HG02763 (cell line): ENCODE results near the gene RHBDL1.
A peak's percentile ranks its signal among the peaks of the same experiment; 100 is the strongest.

Source experiments
- ATAC-seq: cut with Tn5 transposase; IDR thresholded peaks from one replicate; pipeline ENCODE4 v1.9.1; 2021; ENCODE audit warnings: mild to moderate bottlenecking, moderate library complexity; ENCODE audit not compliant: unreplicated experiment

RHBDL1 gene

DNA sequence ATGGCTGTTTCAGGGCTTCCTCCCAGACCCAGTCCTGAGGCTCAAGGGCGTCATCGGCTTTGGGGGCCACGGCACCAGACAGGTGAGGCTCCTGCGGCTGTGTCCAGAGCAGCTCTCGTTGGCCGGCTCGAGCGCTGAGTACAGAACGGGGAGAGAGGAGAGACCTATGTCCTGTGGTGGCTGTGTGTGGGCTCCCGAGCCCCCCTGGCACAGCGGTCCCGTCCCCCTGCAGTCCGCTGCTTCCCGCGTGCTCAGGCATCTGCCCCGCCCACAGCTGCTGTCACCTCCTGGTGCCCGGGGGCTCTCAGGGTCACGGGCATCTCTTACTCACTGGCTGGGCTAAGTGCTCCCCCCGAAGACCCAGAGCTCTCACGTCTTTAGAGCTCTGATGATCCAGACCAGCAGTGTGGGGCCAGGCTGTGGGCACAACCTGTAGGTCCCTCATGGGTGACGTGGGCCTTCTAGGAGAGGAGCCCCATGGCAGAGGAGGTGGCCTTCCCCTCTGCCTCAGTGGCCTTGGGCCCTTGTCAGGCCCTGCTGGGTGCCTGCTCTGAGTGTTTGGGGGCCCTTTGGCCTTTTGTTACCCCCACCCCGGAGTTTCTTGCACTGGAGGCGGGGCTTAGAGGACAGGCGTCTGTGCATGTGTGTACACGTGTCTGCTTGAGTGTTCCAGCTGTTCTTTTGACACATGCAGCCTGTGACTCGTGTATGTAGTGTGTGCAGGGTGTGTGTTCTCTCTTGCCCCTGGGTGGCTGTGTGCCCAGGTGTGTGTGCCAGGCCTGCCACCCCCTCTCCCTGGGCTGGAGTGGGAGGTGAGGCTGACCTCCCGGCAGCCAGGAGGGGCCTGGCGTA lies 22.8 kb upstream of the RHBDL1 start:
- ATAC-seq: no peak

DNA sequence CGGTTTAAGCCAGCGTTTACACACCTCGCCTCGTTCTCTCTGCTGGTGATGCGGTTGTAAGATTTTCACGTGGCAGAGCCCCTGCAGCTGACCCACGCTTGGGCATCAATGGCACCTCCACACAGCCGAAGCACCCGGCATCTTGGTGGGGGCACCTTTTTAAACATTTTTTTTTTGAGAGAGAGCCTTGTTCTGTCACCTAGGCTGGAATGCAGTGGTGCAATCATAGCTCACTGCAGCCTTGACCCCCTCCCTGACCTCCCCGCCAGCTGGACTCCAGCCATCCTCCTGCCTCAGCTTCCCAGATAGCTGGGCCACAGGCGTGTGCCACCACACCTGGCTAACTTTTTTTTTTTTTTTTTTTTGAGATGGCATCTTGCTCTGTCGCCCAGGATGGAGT lies 21.4 kb upstream of the RHBDL1 start:
- ATAC-seq: no peak

DNA sequence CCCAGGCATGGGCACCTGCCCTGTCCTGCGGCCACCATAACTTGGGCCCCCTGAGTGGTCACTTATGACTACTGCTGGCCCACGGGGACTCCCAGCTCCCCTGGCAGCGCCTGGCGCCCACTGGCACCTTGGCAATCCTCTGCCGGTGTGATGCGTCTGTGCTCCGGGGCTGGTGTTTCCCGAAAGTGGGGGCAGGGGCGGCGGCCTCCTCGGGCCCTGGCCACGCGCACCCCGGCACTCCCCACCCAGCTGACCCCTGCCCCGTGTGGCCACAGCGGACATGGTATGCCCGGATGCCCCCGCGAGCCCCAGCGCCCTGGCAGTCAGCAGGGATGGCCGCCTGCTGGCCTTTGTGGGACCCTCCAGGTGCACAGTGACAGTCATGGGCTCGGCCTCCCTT lies 18.0 kb upstream of the RHBDL1 start:
- ATAC-seq: no peak

DNA sequence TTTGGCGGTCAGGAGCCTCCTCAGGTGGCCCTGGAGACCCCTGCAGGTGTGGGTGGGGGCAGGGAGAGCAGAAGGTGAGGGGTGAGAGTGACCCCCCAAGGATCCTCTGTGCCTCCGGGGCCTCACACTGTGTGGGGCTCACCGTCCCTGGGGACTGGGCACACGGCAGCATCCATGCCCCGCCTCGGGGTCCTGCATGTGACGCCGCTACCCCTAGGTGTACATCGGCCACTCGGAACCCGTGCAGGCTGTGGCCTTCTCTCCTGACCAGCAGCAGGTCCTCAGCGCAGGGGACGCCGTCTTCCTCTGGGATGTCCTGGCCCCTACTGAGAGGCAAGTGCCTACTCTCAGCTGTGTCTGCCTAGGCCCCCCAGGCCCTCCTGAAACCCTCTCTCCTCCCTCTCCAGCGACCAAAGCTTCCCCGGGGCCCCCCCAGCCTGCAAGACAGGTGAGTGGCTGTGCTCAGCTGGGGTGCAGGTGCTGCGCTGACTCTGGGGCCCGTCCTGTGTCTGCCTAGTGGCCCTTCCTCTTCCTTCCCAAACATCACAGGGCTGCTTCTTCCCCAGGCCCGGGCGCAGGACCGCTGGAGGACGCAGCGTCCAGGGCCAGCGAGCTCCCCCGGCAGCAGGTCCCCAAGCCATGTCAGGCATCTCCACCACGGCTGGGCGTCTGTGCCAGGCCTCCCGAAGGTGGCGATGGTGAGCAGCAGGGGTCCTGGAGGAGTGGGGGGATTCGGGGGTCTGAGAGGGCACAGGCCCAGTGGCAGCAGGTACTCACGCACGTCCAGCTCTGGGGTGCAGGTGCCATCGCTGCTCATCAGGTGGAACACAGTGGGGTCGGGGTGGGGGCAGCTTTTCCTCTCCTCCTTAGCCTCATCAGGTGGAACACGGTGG lies 16.5 kb upstream of the RHBDL1 start:
- ATAC-seq: no peak

DNA sequence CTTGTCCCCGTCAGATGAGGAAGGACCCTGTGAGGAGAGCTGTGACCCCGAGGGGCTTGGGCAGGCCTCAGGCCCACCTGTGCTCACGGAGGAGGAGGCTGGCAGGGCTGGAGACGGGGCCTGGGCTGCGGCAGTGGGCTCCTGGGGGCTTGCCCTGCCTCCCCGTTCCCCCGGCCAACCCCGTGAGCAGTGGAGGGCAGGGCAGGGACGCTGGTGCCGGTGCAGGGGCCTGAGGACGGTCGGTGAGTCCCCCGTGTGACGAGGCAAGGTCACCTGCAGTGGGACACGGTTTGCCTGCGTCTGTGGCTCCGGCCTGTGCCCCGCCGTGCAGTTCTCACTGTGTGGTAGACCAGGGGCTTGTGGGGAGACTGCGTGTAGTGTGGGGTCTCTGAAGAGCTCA lies 15.9 kb upstream of the RHBDL1 start:
- no peak for ATAC-seq

DNA sequence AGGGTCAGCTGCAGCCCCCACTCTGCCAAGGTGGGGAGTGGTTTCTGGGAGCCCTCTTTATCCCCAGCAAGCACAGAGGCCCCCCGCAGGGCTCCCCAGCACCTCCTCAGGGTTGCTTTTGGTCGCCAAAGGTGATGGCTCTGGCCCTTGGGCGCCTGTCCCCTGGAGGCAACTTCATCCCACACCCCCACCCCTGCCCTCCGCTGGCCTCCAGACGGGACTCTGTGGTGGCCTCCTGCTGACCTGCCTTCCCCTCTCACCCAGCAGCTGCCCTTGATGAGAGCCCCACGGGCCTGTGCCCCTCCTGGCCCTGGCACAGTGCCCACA lies 15.4 kb upstream of the RHBDL1 start:
- ATAC-seq: no peak

DNA sequence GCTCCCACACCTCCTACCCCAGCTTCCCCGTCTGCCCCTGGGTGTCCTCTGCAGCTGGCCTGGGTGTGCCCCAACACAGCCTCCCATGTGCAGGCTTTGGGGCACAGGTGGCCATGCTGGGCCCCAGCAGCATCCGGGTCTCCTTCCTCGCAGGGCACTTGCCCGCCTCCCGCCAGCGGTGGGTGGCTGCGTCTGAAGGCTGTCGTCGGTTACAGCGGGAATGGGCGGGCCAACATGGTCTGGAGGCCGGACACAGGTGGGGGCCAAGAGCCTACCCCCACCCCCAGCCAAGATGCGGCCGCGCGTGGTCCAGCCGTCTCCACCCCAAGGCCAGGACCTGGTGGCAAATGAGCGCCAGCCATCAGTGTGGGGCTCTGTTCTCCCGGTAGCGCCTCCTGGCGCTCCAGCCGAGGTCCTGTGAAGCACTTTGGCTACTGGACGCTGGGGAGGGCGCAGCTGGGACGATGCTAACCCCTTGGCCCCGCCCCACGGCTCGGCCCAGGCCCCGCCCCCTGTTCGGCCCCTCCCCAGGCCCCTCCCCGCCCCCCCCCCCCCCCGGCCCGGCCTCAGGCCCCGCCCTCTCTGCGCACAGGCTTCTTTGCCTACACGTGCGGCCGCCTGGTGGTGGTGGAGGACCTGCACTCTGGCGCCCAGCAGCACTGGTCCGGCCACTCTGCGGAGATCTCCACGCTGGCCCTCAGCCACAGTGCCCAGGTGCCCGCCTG lies 14.8 kb upstream of the RHBDL1 start:
- ATAC-seq: peak; percentile 39

DNA sequence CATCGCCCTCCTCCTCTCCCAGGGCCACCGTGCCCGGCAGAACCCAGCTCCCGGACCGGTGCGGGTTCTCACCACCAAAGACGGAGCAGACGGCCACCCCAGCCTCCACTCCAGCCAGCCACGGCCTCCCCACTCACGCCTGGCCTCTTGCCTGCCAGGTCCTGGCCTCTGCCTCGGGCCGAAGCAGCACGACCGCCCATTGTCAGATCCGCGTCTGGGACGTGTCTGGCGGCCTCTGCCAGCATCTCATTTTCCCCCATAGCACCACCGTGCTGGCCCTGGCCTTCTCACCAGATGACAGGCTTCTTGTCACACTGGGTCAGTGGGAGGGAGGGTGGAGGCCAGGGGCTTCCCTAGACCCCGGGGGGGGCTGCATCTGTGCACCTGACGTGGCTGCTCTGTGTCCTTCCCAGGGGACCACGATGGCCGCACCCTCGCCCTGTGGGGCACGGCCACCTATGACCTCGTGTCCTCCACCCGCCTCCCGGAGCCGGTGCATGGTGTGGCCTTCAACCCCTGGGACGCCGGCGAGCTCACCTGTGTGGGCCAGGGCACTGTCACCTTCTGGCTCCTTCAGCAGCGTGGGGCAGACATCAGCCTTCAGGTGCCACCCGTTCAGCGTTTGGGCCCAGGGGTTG lies 14.2 kb upstream of the RHBDL1 start:
- no peak for ATAC-seq

DNA sequence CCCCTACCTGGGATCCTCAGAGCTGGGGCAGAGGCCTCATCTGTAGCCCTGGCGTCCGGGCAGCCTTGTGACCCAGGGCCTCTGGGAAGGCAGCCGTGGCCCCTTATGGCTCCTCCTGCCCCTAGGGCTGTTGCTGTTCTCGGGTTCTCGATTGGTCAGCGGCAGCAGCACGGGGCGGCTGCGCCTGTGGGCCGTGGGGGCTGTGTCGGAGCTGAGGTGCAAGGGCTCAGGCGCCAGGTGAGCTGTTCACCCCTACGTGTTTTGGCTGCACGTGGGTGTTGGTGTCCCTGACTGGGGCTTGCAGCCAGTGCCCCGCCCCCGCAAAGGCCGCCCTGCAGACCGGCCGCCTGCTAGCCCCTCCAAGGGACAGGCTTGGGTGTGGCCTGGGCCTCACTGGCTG lies 13.4 kb upstream of the RHBDL1 start:
- no peak for ATAC-seq

DNA sequence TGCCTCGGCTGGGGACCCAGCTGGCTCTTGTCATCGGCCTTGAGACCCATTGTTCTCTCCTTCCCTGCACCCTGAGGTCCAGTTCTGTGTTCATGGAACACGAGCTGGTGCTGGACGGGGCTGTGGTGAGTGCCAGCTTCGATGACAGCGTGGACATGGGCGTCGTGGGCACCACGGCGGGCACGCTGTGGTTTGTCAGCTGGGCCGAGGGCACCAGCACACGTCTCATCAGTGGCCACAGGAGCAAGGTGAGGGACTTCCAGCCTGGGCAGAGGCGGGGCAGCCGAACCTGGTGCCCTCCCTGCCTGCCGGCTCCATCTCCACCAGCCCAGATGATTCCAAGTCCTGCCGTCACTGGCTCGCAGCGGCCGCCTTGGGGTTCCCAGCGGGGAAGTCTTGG lies 12.9 kb upstream of the RHBDL1 start:
- no peak for ATAC-seq

DNA sequence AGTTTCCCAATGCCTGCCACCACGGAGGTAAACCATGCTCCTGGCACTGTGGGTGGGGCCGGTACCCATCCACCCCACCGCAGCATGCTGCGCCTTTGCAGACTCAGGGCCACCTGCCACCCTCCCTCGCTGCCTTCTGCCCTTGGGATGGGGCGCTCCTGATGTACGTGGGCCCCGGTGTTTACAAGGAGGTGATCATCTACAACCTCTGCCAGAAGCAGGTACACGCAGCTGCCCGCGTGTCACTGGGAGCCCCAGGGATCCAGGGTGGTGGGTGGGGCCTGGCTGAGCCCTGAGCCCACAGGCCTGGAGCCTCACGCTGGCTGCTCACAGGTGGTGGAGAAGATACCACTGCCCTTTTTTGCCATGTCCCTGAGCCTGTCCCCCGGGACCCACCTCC lies 8.9 kb upstream of the RHBDL1 start:
- ATAC-seq: no peak

DNA sequence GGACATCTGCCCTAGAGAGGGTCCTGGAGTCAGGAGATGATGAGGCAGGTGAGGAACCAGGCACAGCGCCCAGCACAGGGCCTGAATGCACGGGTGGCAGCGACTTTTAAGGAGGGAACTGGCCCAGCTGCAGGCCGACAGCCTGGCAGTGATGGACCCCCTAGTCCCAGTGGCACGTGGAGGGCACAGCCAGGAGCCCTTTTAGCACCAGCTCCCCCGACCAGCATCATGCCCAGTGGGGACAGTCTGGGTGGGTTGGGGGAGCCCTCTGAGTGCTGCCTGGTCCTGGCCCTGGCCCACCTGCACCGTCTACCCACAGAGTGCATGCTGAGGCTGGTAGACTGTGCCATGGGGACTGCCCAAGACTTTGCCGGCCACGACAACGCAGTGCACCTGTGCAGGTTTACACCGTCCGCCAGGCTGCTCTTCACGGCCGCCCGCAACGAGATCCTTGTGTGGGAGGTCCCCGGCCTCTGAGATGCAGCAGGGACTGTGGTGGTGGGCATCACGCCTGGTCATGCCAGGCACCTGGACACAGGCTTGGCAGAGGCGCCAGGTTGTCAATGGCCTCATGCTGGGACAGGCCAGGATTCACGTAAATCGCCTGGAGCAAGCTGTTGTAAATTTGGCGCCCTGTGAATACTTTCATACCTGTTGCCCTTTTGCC lies 8.2 kb upstream of the RHBDL1 start:
- no peak for ATAC-seq

DNA sequence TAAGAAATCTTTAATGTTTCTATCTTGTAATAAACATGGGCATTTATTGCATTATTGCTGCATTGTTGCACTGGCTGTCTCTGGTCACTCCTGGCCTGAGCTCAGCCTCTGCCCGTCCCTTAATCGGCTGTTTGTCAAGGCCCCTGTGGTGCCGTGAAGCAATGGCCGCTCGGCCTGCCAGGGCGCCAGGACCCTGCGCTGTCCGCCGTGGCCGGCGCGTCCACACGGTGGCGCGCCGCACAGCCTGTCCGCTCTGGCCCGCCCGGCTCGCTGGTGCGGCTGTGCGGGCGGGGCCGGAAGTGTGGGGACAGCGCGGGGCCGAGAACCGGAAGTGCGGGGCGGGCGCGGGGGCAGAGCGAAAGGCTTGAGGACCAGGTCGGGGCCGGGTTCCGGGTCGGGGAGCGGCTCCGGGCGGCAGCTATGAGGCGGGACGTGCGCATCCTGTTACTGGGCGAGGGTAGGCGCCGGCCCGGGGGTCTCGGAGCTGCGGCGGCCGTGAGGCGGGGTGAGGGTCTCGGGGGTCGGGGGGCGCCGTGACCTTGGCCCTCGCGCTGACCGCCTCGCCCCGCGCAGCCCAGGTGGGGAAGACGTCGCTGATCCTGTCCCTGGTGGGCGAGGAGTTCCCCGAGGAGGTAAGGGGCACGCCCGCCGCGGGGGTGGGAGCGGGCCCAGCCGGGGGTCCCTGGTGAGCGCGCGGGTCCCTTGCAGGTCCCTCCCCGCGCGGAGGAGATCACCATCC lies 7.5 kb upstream of the RHBDL1 start, which contains the start of gene RHOT2:
Gene RHOT2 (plus strand): TSS at position 353 of the 739 bp plus-strand sequence. CDS start 68 bp downstream, at position 421.
- peak; percentile 82 for ATAC-seq

DNA sequence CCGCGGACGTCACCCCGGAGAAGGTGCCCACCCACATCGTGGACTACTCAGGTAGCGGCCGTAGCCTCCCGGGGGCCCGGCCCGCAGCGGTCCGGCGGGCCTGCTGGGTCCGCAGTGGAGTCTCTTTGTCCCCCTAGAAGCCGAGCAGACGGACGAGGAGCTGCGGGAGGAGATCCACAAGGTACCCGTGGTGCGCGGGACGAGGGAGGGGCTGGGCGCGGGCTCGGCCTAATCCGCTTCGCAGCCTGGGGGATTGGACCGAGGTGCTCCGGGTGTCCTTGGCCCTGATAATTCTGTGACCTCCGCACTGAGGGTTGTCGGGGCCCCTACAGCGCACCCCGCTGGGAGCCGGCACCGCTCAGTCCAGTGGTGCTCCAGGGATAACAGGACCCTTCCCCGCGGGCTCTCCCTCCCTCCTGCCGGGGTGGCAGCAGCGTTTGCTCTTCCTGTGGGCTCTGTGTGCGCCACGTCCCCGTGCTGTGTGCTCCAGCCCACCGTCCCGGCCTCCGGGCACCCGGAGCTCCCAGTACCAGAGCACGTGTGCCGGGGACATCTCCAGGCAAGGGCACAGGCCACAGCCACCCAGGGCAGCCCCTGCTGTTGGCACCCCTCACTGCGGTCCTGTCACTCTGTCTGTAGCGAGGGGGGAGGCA lies 6.8 kb upstream of the RHBDL1 start:
- no peak for ATAC-seq

DNA sequence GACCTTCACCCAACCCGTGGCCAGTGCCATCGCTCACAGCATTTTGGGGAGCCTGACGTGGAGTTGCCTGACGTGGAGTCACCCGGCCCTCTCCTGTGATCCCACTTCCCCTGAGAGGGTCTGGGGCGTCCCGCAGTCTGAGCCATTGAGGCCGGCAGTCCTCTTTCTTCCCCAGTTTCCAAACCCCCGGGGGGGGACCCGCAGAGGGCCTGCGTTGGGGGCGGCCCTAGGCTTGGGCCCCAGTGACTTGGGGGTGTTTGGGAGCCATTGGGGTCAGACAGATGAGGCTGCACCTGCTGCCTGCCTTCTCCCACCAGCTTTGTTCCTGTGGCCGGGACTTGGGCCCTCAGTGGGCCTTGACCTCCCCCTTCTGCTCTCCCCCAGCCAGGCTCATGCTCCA lies 5.8 kb upstream of the RHBDL1 start:
- ATAC-seq: no peak

DNA sequence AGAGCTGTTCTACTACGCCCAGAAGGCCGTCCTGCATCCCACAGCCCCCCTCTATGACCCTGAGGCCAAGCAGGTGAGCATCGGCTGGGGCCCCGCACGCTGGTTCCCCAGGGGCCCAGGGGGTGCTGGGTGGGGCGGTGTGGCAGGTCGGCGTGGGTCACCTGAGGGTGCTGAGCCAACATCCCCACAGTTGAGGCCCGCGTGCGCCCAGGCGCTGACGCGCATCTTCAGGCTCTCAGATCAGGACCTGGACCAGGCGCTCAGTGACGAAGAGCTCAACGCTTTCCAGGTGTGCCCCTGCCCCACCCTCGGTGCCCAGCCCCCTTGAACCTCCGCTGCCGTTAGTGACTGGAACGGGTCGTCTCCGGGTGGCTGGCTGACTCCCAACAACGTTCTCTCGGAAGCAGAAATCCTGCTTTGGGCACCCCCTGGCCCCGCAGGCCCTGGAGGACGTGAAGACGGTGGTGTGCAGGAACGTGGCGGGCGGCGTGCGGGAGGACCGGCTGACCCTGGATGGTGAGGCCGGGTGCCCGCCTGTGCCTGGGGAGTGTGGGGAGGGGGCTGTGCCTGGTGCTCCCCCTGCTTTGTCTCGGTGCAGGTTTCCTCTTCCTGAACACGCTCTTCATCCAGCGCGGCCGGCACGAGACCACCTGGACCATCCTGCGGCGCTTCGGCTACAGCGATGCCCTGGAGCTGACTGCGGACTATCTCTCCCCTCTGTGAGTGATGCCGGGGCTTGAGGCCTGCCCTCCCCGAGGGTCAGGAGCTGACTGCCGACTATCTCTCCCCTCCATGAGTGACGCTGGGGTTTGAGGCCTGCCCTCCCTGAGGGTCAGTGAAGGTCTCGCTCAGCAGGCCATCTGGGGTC lies 4.8 kb upstream of the RHBDL1 start:
- no peak for ATAC-seq

DNA sequence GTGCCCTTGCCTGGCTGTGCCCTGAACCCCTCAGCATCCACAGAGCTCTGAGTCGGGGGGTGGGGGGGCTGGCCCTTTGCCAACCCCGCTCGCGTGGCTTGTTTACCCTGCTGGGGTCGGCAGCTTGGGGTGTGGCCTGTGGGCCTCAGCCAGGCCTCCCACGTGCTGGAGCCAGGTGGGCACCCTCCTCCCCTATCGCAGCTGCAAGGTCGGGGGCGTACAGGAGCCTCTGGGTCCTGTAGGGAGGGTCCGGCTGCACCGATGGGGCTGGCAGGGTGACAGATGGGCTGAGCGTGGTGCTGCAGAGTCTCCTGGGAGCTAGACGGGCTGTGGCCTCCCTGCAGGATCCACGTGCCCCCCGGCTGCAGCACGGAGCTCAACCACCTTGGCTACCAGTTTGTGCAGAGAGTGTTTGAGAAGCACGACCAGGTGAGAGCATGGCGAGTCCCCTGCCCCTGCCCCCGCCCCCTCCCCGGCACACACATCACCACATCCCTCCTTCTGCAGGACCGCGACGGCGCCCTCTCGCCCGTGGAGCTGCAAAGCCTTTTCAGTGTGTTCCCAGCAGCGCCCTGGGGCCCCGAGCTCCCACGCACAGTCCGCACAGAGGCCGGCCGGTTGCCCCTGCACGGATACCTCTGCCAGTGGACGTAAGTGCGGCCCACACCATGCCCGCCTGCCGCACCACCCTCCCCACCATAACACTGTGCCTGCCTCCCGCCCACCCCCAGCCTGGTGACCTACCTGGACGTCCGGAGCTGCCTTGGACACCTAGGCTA lies 3.9 kb upstream of the RHBDL1 start:
- no peak for ATAC-seq
